ENCODE data around the gene WNT8A. TPM values are rescaled to one million over a fixed set of nuclear protein-coding genes. Genes with fewer than 3 reads are reported as not detected.
A peak's percentile ranks its signal among the peaks of the same experiment; 100 is the strongest.

Gene WNT8A
- total RNA-seq, 2 experiments from 2014 or later: not detected

- Mint-ChIP-seq H3K9me3 (no peaks in the 10 kb centered on the region), H3K36me3 (ENCODE audit: low read depth) (no peaks in the 10 kb centered on the region), H3K27ac (no peak overlapping the region), H3K4me1 (ENCODE audit: low read depth) (peaks cover 49% of the 10 kb centered on the region), H3K27me3 (ENCODE audit: low read depth) (no peaks in the 10 kb centered on the region), H3K4me3 (no peak overlapping the region)
- CTCF ChIA-PET: interaction anchor here (0.6 to 1.7 kb wide), 2 partner anchors 14 to 336 kb away, joined by 4 to 6 read pairs; no protein-coding TSS in a partner anchor
- intact Hi-C loops (cut with micrococcal nuclease): no loop called here
- no peak for DNase-seq
Measured at GRCh38 chr5:138095100-138095907, 11.5 kb downstream of the WNT8A start.

GRCh38 chr5:138096363-138096762 is 12.5 kb downstream of the WNT8A start:
- DNase-seq: no peak
- intact Hi-C loops (cut with micrococcal nuclease): loop anchor here (2.0 kb wide), 1 partner anchor 16 kb away; no protein-coding TSS in a partner anchor
- Mint-ChIP-seq H3K27ac (peak overlapping the region; percentile 25), H3K9me3 (no peaks in the 10 kb centered on the region), H3K36me3 (ENCODE audit: low read depth) (no peaks in the 10 kb centered on the region), H3K4me3 (no peak overlapping the region), H3K27me3 (ENCODE audit: low read depth) (peaks cover 2% of the 10 kb centered on the region), H3K4me1 (ENCODE audit: low read depth) (peaks cover 49% of the 10 kb centered on the region)
- CTCF ChIA-PET: interaction anchor here (0.5 to 1.7 kb wide), 5 partner anchors 15 to 335 kb away, joined by 3 to 7 read pairs (median 5); no protein-coding TSS in a partner anchor

- DNase-seq: no peak
- CTCF ChIA-PET: interaction anchor here (0.6 to 1.7 kb wide), 4 partner anchors 16 to 176 kb away, joined by 3 to 7 read pairs (median 4); no protein-coding TSS in a partner anchor
- Mint-ChIP-seq H3K36me3 (ENCODE audit: low read depth) (no peaks in the 10 kb centered on the region), H3K4me1 (ENCODE audit: low read depth) (peaks cover 47% of the 10 kb centered on the region), H3K27ac (no peak overlapping the region), H3K27me3 (ENCODE audit: low read depth) (peaks cover 2% of the 10 kb centered on the region), H3K4me3 (no peak overlapping the region), H3K9me3 (no peaks in the 10 kb centered on the region)
- intact Hi-C loops (cut with micrococcal nuclease): loop anchor here (2.0 kb wide), 1 partner anchor 16 kb away; no protein-coding TSS in a partner anchor
Measured at GRCh38 chr5:138096997-138097828, 13.4 kb downstream of the WNT8A start.

GRCh38 chr5:138102454-138103318 is 18.9 kb downstream of the WNT8A start:
- no peak for DNase-seq
- CTCF ChIA-PET: interaction anchor here (0.8 kb wide), 1 partner anchor 24 kb away, joined by 3 read pairs; no protein-coding TSS in a partner anchor
- intact Hi-C loops (cut with micrococcal nuclease): no loop called here
- Mint-ChIP-seq H3K4me3 (no peak overlapping the region), H3K27ac (no peak overlapping the region), H3K27me3 (ENCODE audit: low read depth) (peaks cover 2% of the 10 kb centered on the region), H3K4me1 (ENCODE audit: low read depth) (no peaks in the 10 kb centered on the region), H3K36me3 (ENCODE audit: low read depth) (no peaks in the 10 kb centered on the region), H3K9me3 (no peaks in the 10 kb centered on the region)

GRCh38 chr5:138103319-138103637 is 19.4 kb downstream of the WNT8A start:
- Mint-ChIP-seq H3K9me3 (no peaks in the 10 kb centered on the region), H3K36me3 (ENCODE audit: low read depth) (no peaks in the 10 kb centered on the region), H3K4me1 (ENCODE audit: low read depth) (no peaks in the 10 kb centered on the region), H3K4me3 (no peak overlapping the region), H3K27me3 (ENCODE audit: low read depth) (peaks cover 2% of the 10 kb centered on the region), H3K27ac (no peak overlapping the region)
- no peak for DNase-seq
- CTCF ChIA-PET: interaction anchor here (0.6 to 0.8 kb wide), 2 partner anchors 25 to 215 kb away, joined by 3 to 4 read pairs; no protein-coding TSS in a partner anchor
- intact Hi-C loops (cut with micrococcal nuclease): no loop called here

GRCh38 chr5:138105709-138106108 is 21.9 kb downstream of the WNT8A start:
- Mint-ChIP-seq H3K27ac (no peak overlapping the region), H3K27me3 (ENCODE audit: low read depth) (peaks cover 4% of the 10 kb centered on the region), H3K36me3 (ENCODE audit: low read depth) (no peaks in the 10 kb centered on the region), H3K4me1 (ENCODE audit: low read depth) (peaks cover 3% of the 10 kb centered on the region), H3K4me3 (no peak overlapping the region), H3K9me3 (no peaks in the 10 kb centered on the region)
- no peak for DNase-seq
- intact Hi-C loops (cut with micrococcal nuclease): no loop called here
- CTCF ChIA-PET: interaction anchor here (0.6 to 0.7 kb wide), 2 partner anchors 21 to 29 kb away, joined by 3 to 4 read pairs; no protein-coding TSS in a partner anchor

GRCh38 chr5:138107213-138107612 is 23.4 kb downstream of the WNT8A start:
- intact Hi-C loops (cut with micrococcal nuclease): no loop called here
- no peaks in the 10 kb centered on the region for H3K36me3 Mint-ChIP-seq (ENCODE audit: low read depth)

DNA sequence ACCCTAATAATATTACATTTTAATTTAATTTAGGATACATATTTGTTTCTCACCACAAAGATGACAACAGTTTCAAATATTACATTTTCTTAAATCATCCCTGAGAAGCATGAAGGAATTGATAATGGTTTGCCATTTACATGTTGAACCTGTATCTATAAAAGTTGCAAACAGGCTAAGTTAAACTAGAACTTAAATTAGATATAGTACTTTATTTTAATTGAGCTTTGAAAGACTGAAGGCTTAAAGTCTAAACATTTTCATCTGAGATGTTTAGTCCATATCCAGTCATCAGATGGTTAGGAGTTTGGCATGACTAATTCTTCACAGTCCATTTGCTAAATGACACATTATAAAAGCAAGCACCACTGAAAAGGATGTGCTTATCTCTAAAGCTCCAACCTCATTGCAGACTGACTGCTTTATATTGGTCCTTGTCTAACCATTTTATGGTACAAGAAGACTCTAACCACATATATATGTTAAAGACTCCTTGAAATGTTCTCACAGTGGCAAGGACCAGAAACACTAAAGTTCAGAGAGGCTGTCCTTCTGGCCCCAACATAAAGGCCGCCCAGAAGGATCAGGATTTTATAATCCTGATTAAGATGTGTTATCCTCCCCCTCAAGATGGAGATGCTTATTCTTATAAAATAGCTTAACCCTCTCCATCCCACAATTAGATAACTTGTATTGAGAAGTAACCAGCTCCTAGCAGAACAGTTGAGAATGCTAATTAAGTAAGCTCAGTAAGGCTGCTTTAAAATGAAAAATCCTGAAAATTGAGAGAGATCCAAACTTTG is 25.8 kb downstream of the WNT8A start:
- CTCF ChIA-PET: interaction anchor here (0.6 to 1.6 kb wide), 4 partner anchors 24 to 94 kb away, joined by 3 to 7 read pairs (median 4); no protein-coding TSS in a partner anchor
- Mint-ChIP-seq H3K27me3 (ENCODE audit: low read depth) (peaks cover 2% of the 10 kb centered on the region), H3K4me3 (no peak overlapping the region), H3K9me3 (no peaks in the 10 kb centered on the region), H3K27ac (no peak overlapping the region), H3K4me1 (ENCODE audit: low read depth) (peaks cover 3% of the 10 kb centered on the region), H3K36me3 (ENCODE audit: low read depth) (no peaks in the 10 kb centered on the region)
- intact Hi-C loops (cut with micrococcal nuclease): no loop called here
- no peak for DNase-seq

More at GRCh38 chr5:138107213-138107612, 23.4 kb downstream of the WNT8A start:
- Mint-ChIP-seq H3K27ac (no peak overlapping the region), H3K9me3 (no peaks in the 10 kb centered on the region), H3K4me3 (no peak overlapping the region), H3K4me1 (ENCODE audit: low read depth) (peaks cover 3% of the 10 kb centered on the region), H3K27me3 (ENCODE audit: low read depth) (peaks cover 2% of the 10 kb centered on the region)
- CTCF ChIA-PET: interaction anchor here (0.6 to 1.0 kb wide), 3 partner anchors 10 to 116 kb away, joined by 3 to 4 read pairs (median 3); no protein-coding TSS in a partner anchor
- no peak for DNase-seq

DNA sequence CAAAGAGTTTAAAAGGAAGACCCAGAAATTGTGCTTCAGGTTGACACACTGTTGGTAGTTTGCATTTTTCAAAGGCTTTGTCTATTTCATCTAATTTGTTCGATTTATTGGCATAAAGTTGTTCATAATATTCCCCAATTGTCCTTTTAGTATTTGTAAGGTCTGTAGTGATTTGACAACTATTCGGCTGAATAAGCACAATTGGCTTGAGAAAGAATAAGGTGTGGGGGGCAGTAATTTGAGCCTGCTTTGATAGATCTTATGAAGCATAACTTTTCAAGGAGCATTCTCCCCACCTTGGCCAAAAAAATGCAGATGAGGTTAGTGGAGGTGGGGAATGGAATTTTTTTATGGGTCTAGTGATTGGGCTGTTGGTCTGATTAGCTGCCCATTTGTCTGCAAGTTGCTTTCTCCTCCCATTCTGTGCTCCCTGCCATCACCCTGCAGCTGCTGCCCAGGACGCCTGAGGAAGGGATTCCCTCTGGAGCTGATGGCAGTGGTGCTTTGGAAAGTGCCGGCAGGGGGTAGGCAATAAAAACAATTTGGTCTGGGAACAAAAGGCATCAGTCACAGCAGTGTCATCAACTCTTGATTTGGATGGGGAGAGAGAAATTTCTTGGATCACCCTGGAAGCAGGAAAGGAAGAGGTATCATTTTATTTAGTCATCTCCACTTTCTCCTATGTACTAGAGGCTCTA is 26.6 kb downstream of the WNT8A start:
- DNase-seq: no peak
- Mint-ChIP-seq H3K27ac (no peak overlapping the region), H3K27me3 (ENCODE audit: low read depth) (peaks cover 2% of the 10 kb centered on the region), H3K4me3 (no peak overlapping the region), H3K9me3 (no peaks in the 10 kb centered on the region), H3K36me3 (ENCODE audit: low read depth) (no peaks in the 10 kb centered on the region), H3K4me1 (ENCODE audit: low read depth) (peaks cover 3% of the 10 kb centered on the region)
- CTCF ChIA-PET: interaction anchor here (0.6 to 1.2 kb wide), 3 partner anchors 23 to 94 kb away, joined by 3 to 7 read pairs (median 3); no protein-coding TSS in a partner anchor
- intact Hi-C loops (cut with micrococcal nuclease): no loop called here

DNA sequence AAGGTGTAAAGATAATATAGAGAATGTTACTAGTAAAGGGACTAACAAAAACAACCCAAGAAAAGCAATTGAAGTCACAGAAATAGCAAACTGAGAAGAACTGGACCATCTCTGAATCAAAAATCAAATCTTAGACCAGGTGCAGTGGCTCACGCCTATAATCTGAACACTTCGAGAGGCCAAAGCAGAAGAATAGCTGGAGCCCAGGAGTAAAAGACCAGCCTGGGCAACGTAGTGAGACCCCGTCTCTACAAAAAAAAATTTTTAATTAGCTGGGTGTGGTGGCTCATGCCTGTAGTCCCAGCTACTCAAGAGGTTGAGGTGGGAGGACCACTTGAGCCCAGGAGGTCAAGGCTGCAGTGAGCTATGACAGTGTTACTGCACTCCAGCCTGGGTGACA is 27.3 kb downstream of the WNT8A start:
- no peak overlapping the region for H3K4me3 Mint-ChIP-seq
- CTCF ChIA-PET: no interaction called here

More for the DNA sequence above, 27.3 kb downstream of the WNT8A start:
- Mint-ChIP-seq H3K9me3 (no peaks in the 10 kb centered on the region), H3K36me3 (ENCODE audit: low read depth) (no peaks in the 10 kb centered on the region), H3K4me1 (ENCODE audit: low read depth) (peaks cover 3% of the 10 kb centered on the region), H3K27me3 (ENCODE audit: low read depth) (peaks cover 2% of the 10 kb centered on the region), H3K27ac (no peak overlapping the region)
- intact Hi-C loops (cut with micrococcal nuclease): no loop called here
- no peak for DNase-seq
